ENCODE data around the gene CRMP1.

The CRMP1 gene

GRCh38 chr4:5828005-5828391 is 64.9 kb downstream of the CRMP1 start:
- ChIA-PET POLR2A (no interaction called here), CTCF (no interaction called here)
- H3K4me1 ChIP-seq (ENCODE audit: control extremely low read depth in 1 of 4, control insufficient read depth in 4 of 4, insufficient read depth in 4 of 4, low read length in 3 of 4): peaks cover 0 to 48% (median 17%) of the 10 kb centered on the region in 4 experiments
- H3K27ac ChIP-seq (ENCODE audit: insufficient read depth in 1 of 2, low read depth in 1 of 2, low read length in 2 of 2, poor library complexity in 1 of 2, severe bottlenecking in 2 of 2): no peak overlapping the region
- H3K4me3 ChIP-seq (ENCODE audit: control insufficient read depth in 1 of 7, extremely low read depth in 1 of 7, insufficient read depth in 4 of 7, low read depth in 2 of 7, low read length in 6 of 7): no peak overlapping the region
- peak in 1 of 3 donors; percentile 4 for DNase-seq
- 77% methylated on average over 8 of the region's 11 CpGs for WGBS (ENCODE audit: insufficient coverage)
- no peaks in the 10 kb centered on the region for H3K36me3 ChIP-seq (ENCODE audit: control insufficient read depth in 4 of 4, insufficient read depth in 4 of 4, low read length in 3 of 4)
- H3K9me3 ChIP-seq (ENCODE audit: control extremely low read depth in 1 of 5, control insufficient read depth in 4 of 5, insufficient read depth in 2 of 5, low read depth in 1 of 5, low read length in 4 of 5): no peaks in the 10 kb centered on the region
- peaks cover 0 to 12% (median 3%) of the 10 kb centered on the region in 5 experiments for H3K27me3 ChIP-seq (replicated peaks in 2 of 5; ENCODE audit: control insufficient read depth in 4 of 5, insufficient read depth in 5 of 5, low read length in 4 of 5)

GRCh38 chr4:5827108-5828004 is 65.5 kb downstream of the CRMP1 start:
- no peak overlapping the region for H3K27ac ChIP-seq (ENCODE audit: insufficient read depth in 1 of 2, low read depth in 1 of 2, low read length in 2 of 2, poor library complexity in 1 of 2, severe bottlenecking in 2 of 2)
- no peaks in the 10 kb centered on the region for H3K36me3 ChIP-seq (ENCODE audit: control insufficient read depth in 4 of 4, insufficient read depth in 4 of 4, low read length in 3 of 4)
- CTCF ChIA-PET: interaction anchor here (1.0 kb wide), 1 partner anchor 54 kb away, joined by 3 read pairs; no protein-coding TSS in a partner anchor
- H3K27me3 ChIP-seq (replicated peaks in 2 of 5; ENCODE audit: control insufficient read depth in 4 of 5, insufficient read depth in 5 of 5, low read length in 4 of 5): peaks cover 0 to 10% (median 3%) of the 10 kb centered on the region in 5 experiments
- POLR2A ChIA-PET: interaction anchor here (0.7 kb wide), 1 partner anchor 800 kb away, joined by 3 read pairs; no protein-coding TSS in a partner anchor
- peak overlapping the region in 3 of 7 experiments; percentile 13 to 60 (median 28) for H3K4me3 ChIP-seq (ENCODE audit: control insufficient read depth in 1 of 7, extremely low read depth in 1 of 7, insufficient read depth in 4 of 7, low read depth in 2 of 7, low read length in 6 of 7)
- whole genome bisulfite sequencing (ENCODE audit: insufficient coverage): 21% methylated on average over 10 of the region's 19 CpGs
- H3K4me1 ChIP-seq (ENCODE audit: control extremely low read depth in 1 of 4, control insufficient read depth in 4 of 4, insufficient read depth in 4 of 4, low read length in 3 of 4): peaks cover 0 to 54% (median 20%) of the 10 kb centered on the region in 4 experiments
- DNase-seq: peak; percentile 52 to 82 (median 76)
- no peaks in the 10 kb centered on the region for H3K9me3 ChIP-seq (ENCODE audit: control extremely low read depth in 1 of 5, control insufficient read depth in 4 of 5, insufficient read depth in 2 of 5, low read depth in 1 of 5, low read length in 4 of 5)

- WGBS (ENCODE audit: insufficient coverage): 23% methylated on average over 5 of the region's 5 CpGs
- peak overlapping the region in 3 of 7 experiments; percentile 13 to 60 (median 28) for H3K4me3 ChIP-seq (ENCODE audit: control insufficient read depth in 1 of 7, extremely low read depth in 1 of 7, insufficient read depth in 4 of 7, low read depth in 2 of 7, low read length in 6 of 7)
Observed at GRCh38 chr4:5826437-5827107, 66.3 kb downstream of the CRMP1 start.

GRCh38 chr4:5825321-5826041 is 67.4 kb downstream of the CRMP1 start:
- 92% methylated on average over 14 of the region's 19 CpGs for WGBS (ENCODE audit: insufficient coverage)
- Histone ChIP-seq H3K27ac (ENCODE audit: insufficient read depth in 1 of 2, low read depth in 1 of 2, low read length in 2 of 2, poor library complexity in 1 of 2, severe bottlenecking in 2 of 2) (no peak overlapping the region), H3K4me1 (ENCODE audit: control extremely low read depth in 1 of 4, control insufficient read depth in 4 of 4, insufficient read depth in 4 of 4, low read length in 3 of 4) (peaks cover 0 to 62% (median 23%) of the 10 kb centered on the region in 4 experiments), H3K27me3 (replicated peaks in 2 of 5; ENCODE audit: control insufficient read depth in 4 of 5, insufficient read depth in 5 of 5, low read length in 4 of 5) (peaks cover 0 to 10% (median 2%) of the 10 kb centered on the region in 5 experiments), H3K9me3 (ENCODE audit: control extremely low read depth in 1 of 5, control insufficient read depth in 4 of 5, insufficient read depth in 2 of 5, low read depth in 1 of 5, low read length in 4 of 5) (no peaks in the 10 kb centered on the region), H3K4me3 (ENCODE audit: control insufficient read depth in 1 of 7, extremely low read depth in 1 of 7, insufficient read depth in 4 of 7, low read depth in 2 of 7, low read length in 6 of 7) (no peak overlapping the region), H3K36me3 (ENCODE audit: control insufficient read depth in 4 of 4, insufficient read depth in 4 of 4, low read length in 3 of 4) (no peaks in the 10 kb centered on the region)
- CTCF ChIA-PET: no interaction called here
- POLR2A ChIA-PET: no interaction called here
- peak in 1 of 3 donors; percentile 3 for DNase-seq

More at GRCh38 chr4:5826437-5827107, 66.3 kb downstream of the CRMP1 start:
- CTCF ChIA-PET: interaction anchor here (1.0 kb wide), 1 partner anchor 55 kb away, joined by 3 read pairs; no protein-coding TSS in a partner anchor
- Histone ChIP-seq H3K27me3 (replicated peaks in 2 of 5; ENCODE audit: control insufficient read depth in 4 of 5, insufficient read depth in 5 of 5, low read length in 4 of 5) (peaks cover 0 to 10% (median 2%) of the 10 kb centered on the region in 5 experiments), H3K36me3 (ENCODE audit: control insufficient read depth in 4 of 4, insufficient read depth in 4 of 4, low read length in 3 of 4) (no peaks in the 10 kb centered on the region), H3K9me3 (ENCODE audit: control extremely low read depth in 1 of 5, control insufficient read depth in 4 of 5, insufficient read depth in 2 of 5, low read depth in 1 of 5, low read length in 4 of 5) (no peaks in the 10 kb centered on the region), H3K27ac (ENCODE audit: insufficient read depth in 1 of 2, low read depth in 1 of 2, low read length in 2 of 2, poor library complexity in 1 of 2, severe bottlenecking in 2 of 2) (no peak overlapping the region), H3K4me1 (ENCODE audit: control extremely low read depth in 1 of 4, control insufficient read depth in 4 of 4, insufficient read depth in 4 of 4, low read length in 3 of 4) (peaks cover 0 to 62% (median 23%) of the 10 kb centered on the region in 4 experiments)
- POLR2A ChIA-PET: interaction anchor here (0.7 kb wide), 1 partner anchor 800 kb away, joined by 3 read pairs; no protein-coding TSS in a partner anchor
- peak in 1 of 3 donors; percentile 3 for DNase-seq

- peak; percentile 40 to 58 (median 54) for DNase-seq
- Histone ChIP-seq H3K36me3 (ENCODE audit: control insufficient read depth in 4 of 4, insufficient read depth in 4 of 4, low read length in 3 of 4) (no peaks in the 10 kb centered on the region), H3K27ac (ENCODE audit: insufficient read depth in 1 of 2, low read depth in 1 of 2, low read length in 2 of 2, poor library complexity in 1 of 2, severe bottlenecking in 2 of 2) (no peak overlapping the region), H3K27me3 (replicated peaks in 2 of 5; ENCODE audit: control insufficient read depth in 4 of 5, insufficient read depth in 5 of 5, low read length in 4 of 5) (peaks cover 0 to 10% (median 1%) of the 10 kb centered on the region in 5 experiments), H3K4me1 (ENCODE audit: control extremely low read depth in 1 of 4, control insufficient read depth in 4 of 4, insufficient read depth in 4 of 4, low read length in 3 of 4) (peaks cover 0 to 62% (median 23%) of the 10 kb centered on the region in 4 experiments), H3K9me3 (ENCODE audit: control extremely low read depth in 1 of 5, control insufficient read depth in 4 of 5, insufficient read depth in 2 of 5, low read depth in 1 of 5, low read length in 4 of 5) (no peaks in the 10 kb centered on the region), H3K4me3 (ENCODE audit: control insufficient read depth in 1 of 7, extremely low read depth in 1 of 7, insufficient read depth in 4 of 7, low read depth in 2 of 7, low read length in 6 of 7) (no peak overlapping the region)
- CTCF ChIA-PET: interaction anchor here (1.0 to 3.2 kb wide), 3 partner anchors 12 to 86 kb away, joined by 3 to 18 read pairs (median 3); no protein-coding TSS in a partner anchor
- WGBS (ENCODE audit: insufficient coverage): 79% methylated on average over 6 of the region's 6 CpGs
- POLR2A ChIA-PET: no interaction called here
Observed at GRCh38 chr4:5824635-5825034, 68.3 kb downstream of the CRMP1 start.

GRCh38 chr4:5824227-5824626 is 68.7 kb downstream of the CRMP1 start:
- ChIA-PET CTCF (interaction anchor here (1.0 to 3.2 kb wide), 3 partner anchors 11 to 86 kb away, joined by 3 to 18 read pairs (median 3); no protein-coding TSS in a partner anchor), POLR2A (no interaction called here)
- no peak overlapping the region for H3K27ac ChIP-seq (ENCODE audit: insufficient read depth in 1 of 2, low read depth in 1 of 2, low read length in 2 of 2, poor library complexity in 1 of 2, severe bottlenecking in 2 of 2)
- H3K4me3 ChIP-seq (ENCODE audit: control insufficient read depth in 1 of 7, extremely low read depth in 1 of 7, insufficient read depth in 4 of 7, low read depth in 2 of 7, low read length in 6 of 7): no peak overlapping the region
- peak; percentile 23 to 50 (median 31) for DNase-seq
- H3K36me3 ChIP-seq (ENCODE audit: control insufficient read depth in 4 of 4, insufficient read depth in 4 of 4, low read length in 3 of 4): no peaks in the 10 kb centered on the region
- H3K4me1 ChIP-seq (ENCODE audit: control extremely low read depth in 1 of 4, control insufficient read depth in 4 of 4, insufficient read depth in 4 of 4, low read length in 3 of 4): peaks cover 0 to 62% (median 23%) of the 10 kb centered on the region in 4 experiments
- H3K27me3 ChIP-seq (replicated peaks in 2 of 5; ENCODE audit: control insufficient read depth in 4 of 5, insufficient read depth in 5 of 5, low read length in 4 of 5): peaks cover 0 to 10% (median 0%) of the 10 kb centered on the region in 5 experiments
- WGBS (ENCODE audit: insufficient coverage): 0% methylated on average over 2 of the region's 7 CpGs
- H3K9me3 ChIP-seq (ENCODE audit: control extremely low read depth in 1 of 5, control insufficient read depth in 4 of 5, insufficient read depth in 2 of 5, low read depth in 1 of 5, low read length in 4 of 5): no peaks in the 10 kb centered on the region
